Testis (tissue), 3 donors: ENCODE results near the gene RTN4RL1. TPM values are rescaled to one million over a fixed set of nuclear protein-coding genes. Genes with fewer than 3 reads are reported as not detected.

Source experiments
- DNase-seq: peaks from one replicate; pipeline ENCODE4 v3.0.0-alpha.2; 2019
- H3K27ac ChIP-seq, 2 donors: fragments of 200-600 bp; sonication (generic); one replicate each; pipeline ENCODE4 v1.5.1; 2019
- H3K27me3 ChIP-seq: fragments of 200-600 bp; sonication (generic); one replicate; pipeline ENCODE4 v1.5.1; 2019
- H3K36me3 ChIP-seq: fragments of 200-600 bp; sonication (generic); one replicate; pipeline ENCODE4 v1.5.1; 2017; ENCODE audit warnings: low read depth; ENCODE audit errors: missing control alignments
- H3K4me1 ChIP-seq: fragments of 200-600 bp; sonication (generic); one replicate; pipeline ENCODE4 v1.5.1; 2019
- H3K4me3 ChIP-seq, 2 donors: fragments of 200-600 bp; sonication (generic); one replicate each; pipeline ENCODE4 v1.5.1; 2017 to 2019
- H3K9me3 ChIP-seq: fragments of 200-600 bp; sonication (generic); one replicate; pipeline ENCODE4 v1.5.1; 2017
- POLR2A ChIP-seq: fragments of 450-650 bp; IDR thresholded peaks from one replicate; pipeline ENCODE4 v1.6.1; 2017; ENCODE audit warnings: antibody characterized with exemption, mild to moderate bottlenecking, moderate library complexity
- WGBS, 2 donors: methylation state at CpG; one replicate each; pipeline ENCODE4 v1.1.5; 2018; 5-methylcytosine and 5-hydroxymethylcytosine counted together
- intact Hi-C: fragments of 100-400 bp; cut with DNase I; formaldehyde crosslinking; loops from one replicate; pipeline ENCODE4 v1.15.1; 2023; ENCODE audit warnings: low total_unique reads
- microRNA counts, 2 donors: library from miRNA; unstranded; fragments of <30 nt; microRNA quantifications; one replicate each; lab custom pipeline; 2016
- microRNA-seq, 2 donors: library from miRNA; unstranded; fragments of <30 nt; microRNA quantifications; one replicate each; pipeline ENCODE4, GENCODE V29; 2016; ENCODE audit warnings: borderline number of aligned reads in 2 of 2, borderline replicate concordance in 1 of 2
- polyA plus RNA-seq: library from polyadenylated mRNA; stranded (reverse); fragments of 350-450 nt; fragmentation: Illumina TruSeq; extraction: RNeasy Lipid Tissue Mini Kit (QIAGEN cat#74804); gene quantifications from one replicate; pipeline ENCODE4 v1.2.3, GENCODE V29; 2014; ENCODE audit warnings: low read depth, low replicate concordance; ENCODE audit not compliant: insufficient read depth
- small RNA-seq, 2 donors: library from RNA; depleted of rRNA; stranded (forward); fragments of <200 nt; gene quantifications; one replicate each; pipeline ENCODE3, GENCODE V24; 2016
- total RNA-seq, 2 donors: library from RNA; depleted of rRNA; stranded (reverse); fragments of >200 nt; gene quantifications; one replicate each; pipeline ENCODE4 v1.2.3, GENCODE V29; 2016
- TF ChIP-seq, protein P1 (sequence below), 3 experiments: fragments of 450-650 bp in 2 of 3; fragments of 200-600 bp in 1 of 3; sonication (generic) in 1 of 3; IDR thresholded peaks; one replicate each; pipeline ENCODE4 v1.5.1; 2016 to 2019; ENCODE audit warnings: antibody characterized with exemption in 3 of 3, mild to moderate bottlenecking in 2 of 3, moderate library complexity in 1 of 3

The RTN4RL1 gene
- total and polyA plus RNA-seq, 3 donors from 2014 or later: 1.7 to 1.8 (median 1.8) TPM

GRCh38 chr17:1888741-1889140 lies 136.4 kb downstream of the RTN4RL1 start:
- Histone ChIP-seq H3K27ac (no peak overlapping the region), H3K36me3 (no peaks in the 10 kb centered on the region), H3K9me3 (no peaks in the 10 kb centered on the region), H3K4me3 (no peak overlapping the region), H3K27me3 (no peaks in the 10 kb centered on the region), H3K4me1 (no peaks in the 10 kb centered on the region)
- intact Hi-C loops: no loop called here
- no peak for TF ChIP-seq POLR2A
- TF ChIP-seq, protein P1, sequence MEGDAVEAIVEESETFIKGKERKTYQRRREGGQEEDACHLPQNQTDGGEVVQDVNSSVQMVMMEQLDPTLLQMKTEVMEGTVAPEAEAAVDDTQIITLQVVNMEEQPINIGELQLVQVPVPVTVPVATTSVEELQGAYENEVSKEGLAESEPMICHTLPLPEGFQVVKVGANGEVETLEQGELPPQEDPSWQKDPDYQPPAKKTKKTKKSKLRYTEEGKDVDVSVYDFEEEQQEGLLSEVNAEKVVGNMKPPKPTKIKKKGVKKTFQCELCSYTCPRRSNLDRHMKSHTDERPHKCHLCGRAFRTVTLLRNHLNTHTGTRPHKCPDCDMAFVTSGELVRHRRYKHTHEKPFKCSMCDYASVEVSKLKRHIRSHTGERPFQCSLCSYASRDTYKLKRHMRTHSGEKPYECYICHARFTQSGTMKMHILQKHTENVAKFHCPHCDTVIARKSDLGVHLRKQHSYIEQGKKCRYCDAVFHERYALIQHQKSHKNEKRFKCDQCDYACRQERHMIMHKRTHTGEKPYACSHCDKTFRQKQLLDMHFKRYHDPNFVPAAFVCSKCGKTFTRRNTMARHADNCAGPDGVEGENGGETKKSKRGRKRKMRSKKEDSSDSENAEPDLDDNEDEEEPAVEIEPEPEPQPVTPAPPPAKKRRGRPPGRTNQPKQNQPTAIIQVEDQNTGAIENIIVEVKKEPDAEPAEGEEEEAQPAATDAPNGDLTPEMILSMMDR (IDR thresholded peaks at IDR 0.05): no peak
- 91 to 95% methylated on average over 14 of the region's 14 CpGs for WGBS, 2 donors
- DNase-seq: no peak

MicroRNA genes within 50 kb of the gene (microRNA counts, 767-probe panel; counts per million panel counts)
- microRNA hsa-miR-132-3p (lab: Ali Mortazavi, UCI) (7,480 to 8,190 counts per million in 2 donors), microRNA hsa-miR-212-3p (lab: Ali Mortazavi, UCI) (0 to 152 counts per million in 2 donors)

Small RNA genes within 50 kb of the gene (microRNA-seq; reads per million reads assigned to microRNA genes)
- gene MIR132 (1,852 to 2,198 reads per million in 2 donors), gene MIR212 (38.2 to 57.3 reads per million in 2 donors)

Small RNA genes within 50 kb of the gene (small RNA-seq; reads per million reads assigned to genes)
- gene AC090617.9 (0 reads per million in 2 donors), gene MIR132 (4.3 to 7.7 reads per million in 2 donors), gene MIR212 (1.2 to 1.3 reads per million in 2 donors), gene OVCA2 (0 reads per million in 2 donors)

Other genes with a start within 250 kb of the RTN4RL1 start
- gene SMYD4, start 195.4 kb downstream of the RTN4RL1 start, total RNA-seq: 10 to 100 TPM; 21.2 to 23.0 TPM
- gene SMYD4, start 195.4 kb downstream of the RTN4RL1 start, polyA plus RNA-seq: 14.4 TPM
- 10 to 100 TPM; 31.7 to 36.4 TPM for gene RPA1, start 195.3 kb downstream of the RTN4RL1 start, total RNA-seq
- 52.9 TPM for gene RPA1, start 195.3 kb downstream of the RTN4RL1 start, polyA plus RNA-seq
- gene DPH1, start 4.8 kb upstream of the RTN4RL1 start, total RNA-seq: 10 to 100 TPM; 91.9 to 93.3 TPM
- 32.6 TPM for gene DPH1, start 4.8 kb upstream of the RTN4RL1 start, polyA plus RNA-seq
- gene OVCA2, start 16.7 kb upstream of the RTN4RL1 start, total RNA-seq: 10 to 100 TPM; 46.3 to 55.1 TPM
- 46.3 TPM for gene OVCA2, start 16.7 kb upstream of the RTN4RL1 start, polyA plus RNA-seq
- 10 to 100 TPM; 36.1 to 38.4 TPM for gene HIC1, start 29.8 kb upstream of the RTN4RL1 start, total RNA-seq
- 8.7 TPM for gene HIC1, start 29.8 kb upstream of the RTN4RL1 start, polyA plus RNA-seq